Adrenal gland (tissue), 12 donors: ENCODE results near the gene TYRO3. TPM values are rescaled to one million over a fixed set of nuclear protein-coding genes. Genes with fewer than 3 reads are reported as not detected.

Source experiments
- DNase-seq, 7 donors: peaks; one replicate each; pipeline ENCODE4 v3.0.0-alpha.2; 2019 to 2020
- H3K27ac ChIP-seq, 5 donors: fragments of 200-600 bp; sonication (generic) in 4 of 5; 1 replicate in 3 of 5; 2 replicates in 2 of 5; pipeline versions ENCODE4 v1.5.1 to v1.8.0; 2016 to 2020; ENCODE audit warnings: mild to moderate bottlenecking in 1 of 5
- H3K27me3 ChIP-seq: fragments of 200-600 bp; 2 replicates; pipeline ENCODE4 v1.8.0; 2021
- H3K36me3 ChIP-seq, 2 donors: fragments of 200-600 bp; replicated peaks in 1 of 2; 1 replicate in 1 of 2; 2 replicates in 1 of 2; pipeline versions ENCODE4 v1.5.1 to v1.8.0; 2018 to 2022
- H3K4me1 ChIP-seq, 2 donors: fragments of 200-600 bp; replicated peaks in 1 of 2; 1 replicate in 1 of 2; 2 replicates in 1 of 2; pipeline versions ENCODE4 v1.5.1 to v1.8.0; 2018 to 2021
- H3K4me3 ChIP-seq, 4 donors: fragments of 200-600 bp; sonication (generic) in 3 of 4; one replicate each; pipeline ENCODE4 v1.5.1; 2016 to 2018
- H3K9me3 ChIP-seq, 3 donors: fragments of 200-600 bp; sonication (generic) in 1 of 3; replicated peaks in 1 of 3; 1 replicate in 2 of 3; 2 replicates in 1 of 3; pipeline versions ENCODE4 v1.5.1 to v1.8.0; 2016 to 2021
- POLR2A ChIP-seq, 2 donors: fragments of 450-650 bp; IDR thresholded peaks; one replicate each; pipeline ENCODE4 v1.6.1; 2017; ENCODE audit warnings: antibody characterized with exemption in 2 of 2, mild to moderate bottlenecking in 2 of 2, moderate library complexity in 1 of 2
- WGBS, 4 donors: extraction: QIAGEN DNeasy Blood & Tissue Kit in 2 of 4; methylation state at CpG; one replicate each; pipeline versions ENCODE4 v1.1.5 to v1.1.7; 2013 to 2017; 5-methylcytosine and 5-hydroxymethylcytosine counted together
- intact Hi-C, 2 donors: fragments of 100-400 bp; cut with DNase I; formaldehyde crosslinking; loops; one replicate each; pipeline versions ENCODE4 v1.14.1 to v1.15.0; 2022 to 2023
- polyA plus RNA-seq, 3 donors: library from polyadenylated mRNA; stranded (reverse); fragments of 200-250 nt in 2 of 3; fragments of 350-450 nt in 1 of 3; fragmentation: Illumina TruSeq in 1 of 3; extraction: RNeasy Lipid Tissue Mini Kit (QIAGEN cat#74804) in 1 of 3; gene quantifications; one replicate each; pipeline ENCODE4 v1.2.3, GENCODE V29; 2013 to 2014
- total RNA-seq, 9 donors: library from RNA; depleted of rRNA in 4 of 9; stranded (reverse); fragments of >200 nt in 4 of 9; fragments of 120-200 nt in 1 of 9; fragmentation: NEBNext Ultra II Directional in 1 of 9; extraction: Animal tissue kit (Norgen Biotek cat#: 25700) in 1 of 9; gene quantifications; one replicate each; pipeline versions ENCODE4 v1.1.0 to v1.2.4, GENCODE V29; 2013 to 2023
- TF ChIP-seq, protein P1 (sequence below), 6 experiments: fragments of 450-650 bp in 4 of 6; fragments of 200-600 bp in 2 of 6; sonication (generic) in 1 of 6; IDR thresholded peaks; 1 replicate in 5 of 6; 2 replicates in 1 of 6; pipeline versions ENCODE4 v1.5.1 to v1.8.0; 2016 to 2021; ENCODE audit warnings: antibody characterized with exemption in 6 of 6, mild to moderate bottlenecking in 2 of 6, moderate library complexity in 1 of 6
- donor health status: healthy with polysubstance abuse.
- donor health status: Bipolar disorder and iron deficiency.
- donor health status: DM: yes; HTN: yes; CAD: no.
- donor health status: DM: no; HTN: no; CAD: no.
- donor health status: DM: no; HTN: no; CAD: no.
- donor health status: DM: yes; HTN: yes; CAD: no.

Gene TYRO3
- total and polyA plus RNA-seq, 12 donors: 8.8 to 44.6 (median 16.9) TPM

DNA sequence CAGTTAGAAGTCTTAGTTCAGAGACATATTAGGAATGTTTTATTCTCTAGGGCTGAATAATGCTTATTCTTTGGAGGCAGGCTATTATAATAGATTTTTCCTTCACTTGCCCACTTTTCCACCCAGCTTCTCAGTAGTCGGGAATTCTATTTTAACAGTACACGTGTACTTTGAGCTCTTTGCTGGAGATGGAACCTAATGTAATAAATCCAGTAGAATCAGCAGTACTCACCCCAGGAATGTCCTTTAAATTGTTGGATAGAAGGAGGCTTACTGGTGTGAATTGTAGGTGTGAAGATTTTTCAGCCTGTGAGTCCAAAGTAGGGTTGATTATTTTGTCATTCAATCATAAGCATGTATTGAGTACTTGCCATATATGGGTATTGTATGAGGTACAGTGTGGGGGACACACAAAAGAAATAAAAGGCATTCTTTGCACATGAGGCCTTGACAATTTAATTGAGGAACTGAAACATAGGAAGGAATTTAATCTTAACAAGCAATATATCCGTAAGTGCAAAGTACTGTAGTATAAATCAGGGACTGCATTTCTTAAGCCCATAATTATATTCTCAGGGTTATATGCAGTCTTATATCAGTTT lies 71.7 kb downstream of the TYRO3 start:
- Histone ChIP-seq H3K9me3 (no peaks in the 10 kb centered on the region), H3K4me1 (peaks cover 0 to under 1% of the 10 kb centered on the region in 2 donors), H3K27me3 (no peaks in the 10 kb centered on the region), H3K4me3 (no peak overlapping the region), H3K36me3 (no peaks in the 10 kb centered on the region), H3K27ac (no peak overlapping the region)
- WGBS, 4 donors: 71 to 80% (median 74%) methylated on average over 3 of the region's 3 CpGs
- DNase-seq: no peak
- TF ChIP-seq POLR2A (IDR thresholded peaks at IDR 0.05): no peak
- TF ChIP-seq, protein P1, sequence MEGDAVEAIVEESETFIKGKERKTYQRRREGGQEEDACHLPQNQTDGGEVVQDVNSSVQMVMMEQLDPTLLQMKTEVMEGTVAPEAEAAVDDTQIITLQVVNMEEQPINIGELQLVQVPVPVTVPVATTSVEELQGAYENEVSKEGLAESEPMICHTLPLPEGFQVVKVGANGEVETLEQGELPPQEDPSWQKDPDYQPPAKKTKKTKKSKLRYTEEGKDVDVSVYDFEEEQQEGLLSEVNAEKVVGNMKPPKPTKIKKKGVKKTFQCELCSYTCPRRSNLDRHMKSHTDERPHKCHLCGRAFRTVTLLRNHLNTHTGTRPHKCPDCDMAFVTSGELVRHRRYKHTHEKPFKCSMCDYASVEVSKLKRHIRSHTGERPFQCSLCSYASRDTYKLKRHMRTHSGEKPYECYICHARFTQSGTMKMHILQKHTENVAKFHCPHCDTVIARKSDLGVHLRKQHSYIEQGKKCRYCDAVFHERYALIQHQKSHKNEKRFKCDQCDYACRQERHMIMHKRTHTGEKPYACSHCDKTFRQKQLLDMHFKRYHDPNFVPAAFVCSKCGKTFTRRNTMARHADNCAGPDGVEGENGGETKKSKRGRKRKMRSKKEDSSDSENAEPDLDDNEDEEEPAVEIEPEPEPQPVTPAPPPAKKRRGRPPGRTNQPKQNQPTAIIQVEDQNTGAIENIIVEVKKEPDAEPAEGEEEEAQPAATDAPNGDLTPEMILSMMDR (IDR thresholded peaks at IDR 0.05): no peak
- intact Hi-C loops: loop anchor here in 1 of 2 donors (10.0 kb wide), 1 partner anchor 64 kb away; no protein-coding TSS in a partner anchor

DNA sequence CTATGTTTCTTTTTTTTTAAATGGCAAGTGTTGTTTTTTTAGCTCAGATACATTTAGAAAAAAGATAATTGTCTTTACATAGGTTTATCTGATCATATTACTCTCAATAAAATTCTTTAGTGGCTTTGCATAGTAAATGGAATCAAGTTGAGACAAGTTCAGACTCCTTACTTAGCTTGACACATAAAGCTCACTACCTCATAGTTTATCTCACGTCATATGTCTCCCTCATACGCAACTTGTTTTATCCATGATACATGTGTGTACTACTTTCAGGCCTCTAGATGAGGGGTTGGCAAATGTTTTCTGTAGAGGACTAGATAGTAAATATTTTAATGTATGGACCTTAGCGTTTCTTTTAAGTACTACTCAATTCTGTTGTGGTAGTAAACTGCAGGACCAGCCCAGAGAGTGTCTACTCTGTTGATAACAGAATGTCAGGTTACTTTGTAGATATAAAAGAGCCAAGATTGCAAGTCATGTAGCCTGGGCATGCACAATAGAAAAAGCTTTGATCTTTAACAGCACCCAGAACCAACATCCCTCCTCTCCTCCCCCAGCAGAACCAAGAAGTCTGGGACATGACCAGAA lies 73.0 kb downstream of the TYRO3 start:
- no peaks in the 10 kb centered on the region for H3K4me1 ChIP-seq
- 91 to 97% (median 92%) methylated on average over 3 of the region's 3 CpGs for WGBS, 4 donors
- H3K4me3 ChIP-seq: no peak overlapping the region
- no peaks in the 10 kb centered on the region for H3K27me3 ChIP-seq
- DNase-seq: no peak
- intact Hi-C loops: loop anchor here in 1 of 2 donors (10.0 kb wide), 1 partner anchor 63 kb away; no protein-coding TSS in a partner anchor
- no peaks in the 10 kb centered on the region for H3K9me3 ChIP-seq
- TF ChIP-seq POLR2A (IDR thresholded peaks at IDR 0.05): no peak
- TF ChIP-seq, protein P1 (IDR thresholded peaks at IDR 0.05): no peak
- H3K27ac ChIP-seq: no peak overlapping the region
- no peaks in the 10 kb centered on the region for H3K36me3 ChIP-seq

Other genes starting within 250 kb of the TYRO3 start
- 1 to 10 TPM in 8 of 9 donors, under 1 TPM in 1; 0.28 to 8.2 (median 2.8) TPM for gene OIP5, start 226.6 kb upstream of the TYRO3 start, total RNA-seq
- 1 to 10 TPM in 2 of 3 donors, under 1 TPM in 1; 0.57 to 1.9 (median 1.1) TPM for gene OIP5, start 226.6 kb upstream of the TYRO3 start, polyA plus RNA-seq
- gene NUSAP1, start 226.3 kb upstream of the TYRO3 start, total RNA-seq: 10 to 100 TPM in 8 of 9 donors, 1 to 10 TPM in 1; 6.5 to 74.3 (median 30.0) TPM
- 10 to 100 TPM; 12.8 to 19.5 (median 18.6) TPM for gene NUSAP1, start 226.3 kb upstream of the TYRO3 start, polyA plus RNA-seq
- gene NDUFAF1, start 156.7 kb upstream of the TYRO3 start, total RNA-seq: 10 to 100 TPM; 24.4 to 72.4 (median 44.4) TPM
- 10 to 100 TPM; 21.1 to 78.8 (median 41.1) TPM for gene NDUFAF1, start 156.7 kb upstream of the TYRO3 start, polyA plus RNA-seq
- 10 to 100 TPM; 24.0 to 53.7 (median 36.0) TPM for gene RTF1, start 142.1 kb upstream of the TYRO3 start, total RNA-seq
- 10 to 100 TPM; 40.1 to 49.5 (median 40.2) TPM for gene RTF1, start 142.1 kb upstream of the TYRO3 start, polyA plus RNA-seq
- 10 to 100 TPM in 8 of 9 donors, 1 to 10 TPM in 1; 3.9 to 33.0 (median 13.5) TPM for gene ITPKA, start 65.3 kb upstream of the TYRO3 start, total RNA-seq
- gene ITPKA, start 65.3 kb upstream of the TYRO3 start, polyA plus RNA-seq: 10 to 100 TPM in 2 of 3 donors, under 1 TPM in 1; 0.73 to 20.4 (median 17.1) TPM
- gene LTK, start 45.4 kb upstream of the TYRO3 start, total RNA-seq: 1 to 10 TPM in 3 of 9 donors, under 1 TPM in 6; 0.12 to 2.3 (median 0.64) TPM
- 1 to 10 TPM in 2 of 3 donors, under 1 TPM in 1; 0.13 to 1.3 (median 1.2) TPM for gene LTK, start 45.4 kb upstream of the TYRO3 start, polyA plus RNA-seq
- 10 to 100 TPM; 13.9 to 44.5 (median 31.6) TPM for gene RPAP1, start 15.0 kb upstream of the TYRO3 start, total RNA-seq
- gene RPAP1, start 15.0 kb upstream of the TYRO3 start, polyA plus RNA-seq: 10 to 100 TPM; 13.0 to 25.3 (median 15.6) TPM
- gene MGA, start 101.2 kb downstream of the TYRO3 start, total RNA-seq: 10 to 100 TPM; 22.0 to 56.8 (median 40.2) TPM
- 10 to 100 TPM in 1 of 3 donors, 1 to 10 TPM in 2; 2.6 to 14.8 (median 6.0) TPM for gene MGA, start 101.2 kb downstream of the TYRO3 start, polyA plus RNA-seq
- 10 to 100 TPM; 10.1 to 48.2 (median 25.7) TPM for gene MAPKBP1, start 215.3 kb downstream of the TYRO3 start, total RNA-seq
- gene MAPKBP1, start 215.3 kb downstream of the TYRO3 start, polyA plus RNA-seq: 10 to 100 TPM; 12.0 to 60.7 (median 13.0) TPM